HG03469 (cell line): ENCODE data around the gene BTBD16.

Source experiments
- ATAC-seq: cut with Tn5 transposase; IDR thresholded peaks from one replicate; pipeline ENCODE4 v1.9.1; 2021; ENCODE audit warnings: mild to moderate bottlenecking, moderate library complexity, moderate number of reproducible peaks; ENCODE audit not compliant: unreplicated experiment

Gene BTBD16

DNA sequence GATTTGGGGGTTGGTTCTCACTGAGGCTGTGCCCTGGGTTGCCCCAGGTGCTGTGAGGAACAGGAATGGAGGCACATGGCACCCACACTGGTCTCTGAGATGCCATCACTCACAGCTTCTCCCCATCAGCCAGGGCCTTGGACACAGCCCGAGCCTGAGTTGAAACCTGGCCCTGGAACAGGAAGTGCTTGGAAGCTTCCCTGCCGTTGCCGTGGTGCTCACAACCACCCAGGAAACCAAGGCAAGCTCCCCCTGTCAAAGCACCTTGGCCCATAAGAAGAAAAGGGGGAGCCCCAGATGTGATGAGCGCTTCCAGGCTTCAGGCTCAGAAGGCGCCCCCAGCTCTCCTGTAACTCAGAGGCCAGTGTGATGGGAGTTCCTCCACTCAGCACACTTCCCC lies at the start of gene BTBD16:
Gene BTBD16 (plus strand): TSS at position 221 of the 400 bp plus-strand sequence. CDS start 3,786 bp downstream, outside the sequence.
- ATAC-seq, result no peak

DNA sequence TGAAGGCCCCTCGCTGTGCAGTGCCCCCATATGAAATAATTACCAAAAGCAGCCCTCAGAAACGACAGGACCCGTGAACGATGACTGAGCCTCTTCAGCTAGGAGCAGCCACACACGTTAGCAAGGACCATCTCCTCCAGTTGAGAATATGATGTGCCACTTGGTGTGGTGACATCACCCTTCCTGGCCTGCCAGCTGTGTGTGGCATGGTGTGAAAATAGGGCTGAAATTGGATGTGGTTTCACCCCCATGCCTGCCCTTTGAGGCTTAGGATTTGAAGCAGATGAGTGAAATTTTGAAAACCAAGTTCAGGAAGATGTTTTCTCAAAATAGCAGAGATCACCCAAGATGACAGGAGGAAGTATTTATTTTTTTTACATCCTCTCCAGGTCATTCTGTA lies 49.1 kb upstream of the BTBD16 start:
- no peak for ATAC-seq

DNA sequence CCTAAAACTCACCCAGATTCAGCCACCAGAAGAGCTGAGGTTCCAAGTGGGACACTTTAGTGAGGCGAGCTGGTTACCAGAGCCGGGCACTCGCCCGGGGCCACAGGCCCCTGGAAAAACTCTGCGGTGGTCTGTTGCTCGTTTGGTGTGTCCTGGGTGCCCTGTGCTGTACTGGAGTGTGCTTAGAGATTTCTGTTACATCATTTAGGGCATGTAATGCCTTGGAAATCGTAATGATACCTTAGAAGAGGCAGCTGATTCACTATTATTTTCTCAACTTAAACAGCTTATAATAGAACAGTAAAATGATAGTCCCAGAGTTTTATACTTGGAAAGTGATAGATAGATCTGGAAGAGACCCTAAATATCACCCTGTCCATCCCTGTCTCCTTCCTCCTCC lies 48.5 kb upstream of the BTBD16 start:
- ATAC-seq, result no peak

GRCh38 chr10:122224159-122224558 lies 46.9 kb upstream of the BTBD16 start:
- no peak for ATAC-seq

GRCh38 chr10:122225330-122225729 lies 45.8 kb upstream of the BTBD16 start:
- no peak for ATAC-seq

DNA sequence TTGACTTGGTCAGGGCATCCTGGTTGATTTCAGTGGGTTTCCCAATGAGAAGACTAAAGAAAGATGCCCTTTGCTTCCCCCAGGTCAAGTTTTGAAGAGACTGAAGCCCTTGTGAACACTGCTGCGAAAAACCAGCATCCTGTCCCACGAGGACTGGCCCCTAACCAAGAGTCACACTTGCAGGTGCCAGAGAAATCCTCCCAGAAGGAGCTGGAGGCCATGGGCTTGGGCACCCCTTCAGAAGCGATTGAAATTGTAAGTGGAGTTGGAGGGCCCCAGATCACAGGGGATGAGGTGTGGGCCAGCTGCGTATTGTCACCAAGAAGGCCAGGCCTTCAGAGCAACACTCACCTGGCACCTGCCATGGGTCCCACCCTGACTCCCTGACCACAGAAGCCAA lies 43.3 kb upstream of the BTBD16 start:
- no peak for ATAC-seq

- no peak for ATAC-seq
Measured at GRCh38 chr10:122229666-122230065, 41.4 kb upstream of the BTBD16 start.

DNA sequence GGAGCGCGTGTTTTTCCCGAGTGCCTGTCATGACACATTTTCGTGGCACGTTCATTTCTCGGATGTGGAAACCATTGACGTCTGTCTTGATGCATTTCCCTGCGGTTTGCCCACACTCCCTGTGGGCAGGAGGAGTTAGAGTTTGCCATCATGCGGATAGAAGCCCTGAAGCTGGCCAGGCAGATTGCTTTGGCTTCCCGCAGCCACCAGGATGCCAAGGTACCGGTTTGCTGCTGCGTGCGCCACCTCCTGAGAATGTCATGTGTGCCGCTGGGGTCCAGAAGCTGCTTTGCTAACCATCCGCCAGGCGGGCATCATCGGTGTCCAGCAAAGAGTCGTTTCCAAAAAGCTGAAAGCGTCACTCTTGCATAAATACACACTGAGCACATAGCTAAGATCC lies 40.9 kb upstream of the BTBD16 start:
- ATAC-seq, result no peak

- ATAC-seq, result no peak
Measured at GRCh38 chr10:122232769-122233168, 38.3 kb upstream of the BTBD16 start.

- no peak for ATAC-seq
Measured at GRCh38 chr10:122233857-122234348, 37.2 kb upstream of the BTBD16 start.

DNA sequence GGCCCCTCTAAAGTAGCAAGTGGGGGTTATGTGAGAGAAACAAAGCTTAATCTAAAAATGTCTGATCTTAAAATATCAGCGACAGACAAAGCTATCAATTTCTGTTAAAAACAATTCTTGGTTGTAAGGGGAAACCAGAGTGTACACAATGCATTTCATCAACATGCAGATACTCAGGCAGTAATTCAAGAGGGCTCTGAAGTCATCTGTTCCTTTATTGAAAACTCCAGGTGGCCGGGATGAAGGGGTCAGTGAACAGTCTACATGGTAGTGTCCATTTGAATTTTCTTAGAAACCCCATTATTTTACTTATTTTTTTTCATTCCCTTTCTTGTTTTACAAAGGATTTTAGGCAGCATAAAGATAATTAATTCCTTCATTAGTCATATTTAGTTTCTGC lies 36.7 kb upstream of the BTBD16 start:
- ATAC-seq, result no peak

GRCh38 chr10:122236690-122237306 lies 34.3 kb upstream of the BTBD16 start:
- no peak for ATAC-seq

DNA sequence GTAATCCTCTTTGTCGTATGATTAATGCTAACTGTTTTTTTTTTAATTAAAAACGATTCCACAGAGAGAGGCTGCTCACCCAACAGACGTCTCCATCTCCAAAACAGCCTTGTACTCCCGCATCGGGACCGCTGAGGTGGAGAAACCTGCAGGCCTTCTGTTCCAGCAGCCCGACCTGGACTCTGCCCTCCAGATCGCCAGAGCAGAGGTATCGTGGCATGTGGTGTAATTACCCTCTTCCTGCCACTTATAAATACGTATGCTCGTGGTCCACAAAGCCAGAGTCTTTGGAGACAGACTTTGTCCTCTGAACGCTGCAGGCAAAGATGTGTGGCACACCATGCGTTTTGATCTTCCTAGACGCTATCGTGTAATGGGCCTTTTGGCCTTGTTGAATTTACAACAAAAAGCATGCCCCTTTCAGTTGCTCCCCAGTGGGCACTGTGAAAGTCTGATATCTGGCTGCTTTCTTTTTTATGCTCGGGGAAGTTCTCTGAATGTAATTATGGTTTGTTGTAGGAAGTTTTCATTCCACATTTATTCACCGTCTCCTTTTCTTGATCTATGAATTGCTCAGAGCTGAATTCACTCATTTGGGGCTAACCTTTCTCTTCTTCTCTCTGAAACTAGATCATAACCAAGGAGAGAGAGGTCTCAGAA lies 33.6 kb upstream of the BTBD16 start:
- ATAC-seq, result no peak

- ATAC-seq, result no peak
Measured at GRCh38 chr10:122239578-122240257, 31.4 kb upstream of the BTBD16 start.

GRCh38 chr10:122240401-122240800 lies 30.7 kb upstream of the BTBD16 start:
- no peak for ATAC-seq

DNA sequence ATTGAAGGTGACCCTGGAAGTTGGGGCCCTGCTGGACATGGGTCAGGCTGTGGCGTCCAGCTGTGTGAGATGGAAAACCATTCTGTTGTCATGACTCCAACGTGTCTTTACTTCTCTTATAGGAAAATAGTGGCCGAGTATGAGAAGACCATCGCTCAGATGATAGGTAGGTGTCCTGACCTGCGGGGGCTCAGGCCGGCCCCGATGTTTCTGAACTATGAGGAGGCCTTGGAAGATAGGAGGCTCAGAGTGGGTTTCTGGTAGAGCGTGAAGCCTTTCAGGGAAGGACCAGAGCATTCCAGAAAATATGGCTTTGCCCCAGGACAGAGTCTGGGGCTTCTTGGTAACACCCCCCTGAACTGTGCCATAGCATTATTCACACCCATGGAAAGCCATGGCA lies 29.3 kb upstream of the BTBD16 start:
- no peak for ATAC-seq

DNA sequence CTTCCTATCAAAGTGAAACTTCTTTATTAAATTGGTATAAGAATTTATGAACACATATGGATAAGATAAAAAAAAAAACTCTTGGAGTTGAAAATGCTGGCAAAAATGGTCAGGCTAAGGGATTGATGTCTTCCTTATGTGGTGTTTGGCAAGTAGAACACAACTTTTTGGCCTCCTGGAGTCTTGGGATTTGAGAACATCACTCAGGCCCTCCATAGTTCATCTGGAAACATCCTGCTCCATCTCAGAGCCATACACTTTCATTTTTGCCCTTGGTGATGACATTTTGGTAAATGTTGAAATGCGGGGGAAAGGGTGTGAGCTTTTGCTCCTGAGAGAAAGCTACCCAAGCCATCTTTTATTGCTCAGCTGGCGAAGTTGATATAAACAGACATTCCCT lies 27.5 kb upstream of the BTBD16 start:
- no peak for ATAC-seq

DNA sequence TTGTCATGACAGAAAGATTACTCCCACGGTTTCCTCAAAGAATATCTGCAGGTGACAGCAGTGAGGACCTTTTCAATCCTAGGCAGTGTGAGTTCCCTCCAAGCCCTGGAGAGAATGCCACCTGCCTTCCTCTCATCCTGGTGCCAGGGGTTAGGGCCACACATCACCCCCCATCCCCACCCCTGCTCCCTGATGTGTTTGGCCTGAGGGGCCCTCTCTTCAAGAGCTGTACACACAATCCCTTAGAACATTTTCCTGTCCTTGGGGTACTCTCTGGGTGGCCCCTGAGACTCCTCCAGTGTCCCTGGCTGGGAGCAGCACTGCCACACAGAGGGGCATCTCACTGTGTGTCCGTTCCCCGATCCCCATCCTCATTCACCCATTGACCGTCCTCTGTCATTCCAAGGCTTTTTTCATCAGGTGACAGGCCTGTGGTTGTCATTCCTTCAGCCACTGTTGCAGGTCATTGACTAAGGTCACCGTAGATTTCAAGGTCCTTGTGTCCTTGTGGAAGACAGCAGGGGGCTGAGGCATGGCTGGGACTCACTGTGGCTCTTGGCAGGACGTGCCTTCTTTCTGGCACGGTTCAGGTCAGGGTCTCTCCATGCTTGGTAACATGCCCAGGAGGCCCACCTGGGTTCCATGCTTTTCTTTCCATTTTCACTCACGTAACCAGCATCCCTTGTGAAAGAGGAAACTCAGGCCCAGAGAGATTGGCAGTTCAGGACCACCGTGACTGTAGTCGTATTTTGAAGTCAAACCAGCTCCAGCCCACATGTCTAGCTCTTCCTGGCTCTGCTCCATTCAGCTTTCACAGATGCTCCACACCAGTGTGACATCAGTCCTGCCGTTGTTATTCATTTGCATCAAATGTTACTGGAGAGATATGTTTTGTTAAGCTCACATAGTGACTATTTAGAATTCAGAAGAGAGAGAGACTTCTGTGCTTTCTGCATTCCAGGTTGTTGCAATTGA lies 26.8 kb upstream of the BTBD16 start:
- ATAC-seq, result no peak

GRCh38 chr10:122245136-122245535 lies 26.0 kb upstream of the BTBD16 start:
- no peak for ATAC-seq

DNA sequence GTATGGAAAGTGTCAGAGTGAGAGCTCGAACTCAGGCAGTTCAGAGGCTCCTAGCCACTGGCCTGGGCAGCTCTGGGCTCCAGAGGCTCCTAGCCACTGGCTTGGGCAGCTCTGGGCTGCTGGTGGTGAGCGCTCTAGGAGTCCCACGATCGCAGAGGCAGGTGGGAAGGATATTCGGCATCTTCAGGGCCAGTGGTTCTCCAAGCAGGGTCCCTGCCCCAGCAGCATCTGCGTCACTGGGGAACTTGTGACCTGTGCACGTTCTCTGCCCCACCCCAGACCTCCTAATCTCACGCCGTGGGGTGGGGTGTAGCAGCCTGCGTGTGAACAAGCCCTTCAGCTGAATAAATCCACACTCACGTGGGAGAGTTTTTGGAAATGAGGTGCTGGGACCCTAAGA lies 25.2 kb upstream of the BTBD16 start:
- no peak for ATAC-seq
